Kidney (tissue), 14 donors: ENCODE measurements around the gene NXNL2. TPM values are rescaled to one million over a fixed set of nuclear protein-coding genes. Genes with fewer than 3 reads are reported as not detected.

Experiments used
- DNase-seq, 5 donors: peaks; one replicate each; pipeline ENCODE4 v3.0.0-alpha.2; 2013 to 2020
- FAIRE-seq: peaks from 2 replicates; lab custom pipeline; 2012; peaks lifted over from hg19 to GRCh38; lab: Jason Lieb, UNC
- H3K27ac ChIP-seq, 2 donors: one replicate each; pipeline ENCODE4 v1.7.0; 2013; ENCODE audit warnings: low read depth in 2 of 2, low read length in 2 of 2, inconsistent platforms in 1 of 2
- H3K27me3 ChIP-seq: one replicate; pipeline ENCODE4 v1.7.1; 2013; ENCODE audit warnings: low read length, inconsistent platforms; ENCODE audit not compliant: control insufficient read depth, insufficient read depth
- H3K36me3 ChIP-seq, 3 donors: one replicate each; pipeline versions ENCODE4 v1.7.0 to v1.7.1; 2013; ENCODE audit warnings: low read length in 3 of 3, control low read depth in 1 of 3, inconsistent platforms in 1 of 3; ENCODE audit not compliant: insufficient read depth in 3 of 3, control insufficient read depth in 2 of 3
- H3K4me1 ChIP-seq, 3 donors: one replicate each; pipeline versions ENCODE4 v1.7.0 to v1.7.1; 2013; ENCODE audit warnings: low read length in 3 of 3, inconsistent platforms in 1 of 3, low read depth in 1 of 3; ENCODE audit not compliant: control insufficient read depth in 2 of 3, insufficient read depth in 2 of 3
- H3K4me3 ChIP-seq, 3 donors: one replicate each; pipeline versions ENCODE4 v1.7.0 to v1.8.1; 2013; ENCODE audit warnings: low read length in 3 of 3, control low read depth in 1 of 3, inconsistent platforms in 1 of 3
- H3K9ac ChIP-seq, 3 donors: one replicate each; pipeline versions ENCODE4 v1.7.0 to v1.7.1; 2013; ENCODE audit warnings: low read length in 3 of 3, control low read depth in 1 of 3, inconsistent platforms in 1 of 3
- H3K9me3 ChIP-seq, 3 donors: one replicate each; pipeline versions ENCODE4 v1.7.0 to v1.7.1; 2013; ENCODE audit warnings: low read length in 3 of 3, control low read depth in 1 of 3, inconsistent platforms in 1 of 3; ENCODE audit not compliant: control insufficient read depth in 2 of 3, insufficient read depth in 1 of 3
- intact Hi-C: fragments of 100-400 bp; cut with DNase I; formaldehyde crosslinking; loops from one replicate; pipeline ENCODE4 v1.11.1; 2022
- polyA plus RNA-seq: library from polyadenylated mRNA; stranded (reverse); fragments of 350-450 nt; fragmentation: Illumina TruSeq; extraction: RNeasy Lipid Tissue Mini Kit (QIAGEN cat#74804); gene quantifications from one replicate; pipeline ENCODE4 v1.2.3, GENCODE V29; 2014; ENCODE audit warnings: low read depth, low replicate concordance; ENCODE audit not compliant: insufficient read depth
- total RNA-seq: library from RNA; stranded (reverse); fragmentation: NEBNext Ultra II Directional; extraction: Animal tissue kit (Norgen Biotek cat#: 25700); gene quantifications from one replicate; pipeline ENCODE4 v1.2.1, GENCODE V29; 2021
- TF ChIP-seq, protein P1 (sequence below): IDR thresholded peaks from 3 replicates; pipeline ENCODE4 v1.5.1; 2012; ENCODE audit warnings: mild to moderate bottlenecking, moderate library complexity, borderline replicate concordance; ENCODE audit not compliant: insufficient read depth; ENCODE audit errors: extremely low read depth
- donor health status: control.
- donor health status: control.
- donor health status: control.
- donor health status: control.
- donor health status: control.
- donor health status: DM: yes; HTN: yes; CAD: no.
- donor health status: Normal renal cell carcinoma (clear cell type).

NXNL2 gene
- total and polyA plus RNA-seq, 2 donors from 2014 or later, result 3.6 to 4.9 TPM

DNA sequence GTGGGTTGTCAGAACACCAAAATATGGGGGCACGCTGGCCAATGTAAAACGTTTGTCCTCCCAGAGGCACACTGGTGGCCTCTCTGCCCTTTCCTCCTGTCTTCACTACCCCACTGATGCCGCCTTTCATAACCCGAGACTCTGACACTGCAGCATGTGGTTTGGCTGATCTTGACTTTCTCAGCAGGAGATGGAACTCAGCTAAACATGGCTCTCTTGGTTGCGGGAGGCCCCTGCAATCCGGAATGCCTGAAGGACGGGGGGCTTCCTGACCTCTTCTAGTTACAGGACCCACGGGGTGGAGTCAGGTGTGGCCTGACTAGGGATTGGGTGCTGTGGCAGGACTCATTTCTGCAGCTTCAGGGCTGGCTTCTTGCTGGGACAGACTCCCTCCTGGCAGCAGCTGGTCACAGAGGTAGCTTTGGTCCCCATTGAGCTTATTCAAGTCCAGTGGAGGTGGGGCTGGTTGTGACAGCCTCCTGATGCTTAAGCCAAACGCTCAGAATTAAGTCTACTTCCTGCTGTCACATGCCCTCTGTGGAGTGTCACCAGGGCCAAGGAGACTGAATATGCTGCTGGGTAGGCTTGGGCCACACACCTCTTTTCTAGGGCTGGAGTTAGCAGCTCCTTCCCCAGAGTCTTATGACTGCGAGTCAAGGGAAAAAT lies 44.2 kb downstream of the NXNL2 start:
- DNase-seq (no peak), FAIRE-seq (no peak)
- H3K36me3 ChIP-seq, result no peaks in the 10 kb centered on the region
- H3K4me3 ChIP-seq, result no peak overlapping the region
- H3K9ac ChIP-seq, result no peak overlapping the region
- intact Hi-C loops, result loop anchor here (10.0 kb wide), 1 partner anchor 474 kb away; no protein-coding TSS in a partner anchor
- H3K27me3 ChIP-seq, result no peaks in the 10 kb centered on the region
- TF ChIP-seq, protein P1, sequence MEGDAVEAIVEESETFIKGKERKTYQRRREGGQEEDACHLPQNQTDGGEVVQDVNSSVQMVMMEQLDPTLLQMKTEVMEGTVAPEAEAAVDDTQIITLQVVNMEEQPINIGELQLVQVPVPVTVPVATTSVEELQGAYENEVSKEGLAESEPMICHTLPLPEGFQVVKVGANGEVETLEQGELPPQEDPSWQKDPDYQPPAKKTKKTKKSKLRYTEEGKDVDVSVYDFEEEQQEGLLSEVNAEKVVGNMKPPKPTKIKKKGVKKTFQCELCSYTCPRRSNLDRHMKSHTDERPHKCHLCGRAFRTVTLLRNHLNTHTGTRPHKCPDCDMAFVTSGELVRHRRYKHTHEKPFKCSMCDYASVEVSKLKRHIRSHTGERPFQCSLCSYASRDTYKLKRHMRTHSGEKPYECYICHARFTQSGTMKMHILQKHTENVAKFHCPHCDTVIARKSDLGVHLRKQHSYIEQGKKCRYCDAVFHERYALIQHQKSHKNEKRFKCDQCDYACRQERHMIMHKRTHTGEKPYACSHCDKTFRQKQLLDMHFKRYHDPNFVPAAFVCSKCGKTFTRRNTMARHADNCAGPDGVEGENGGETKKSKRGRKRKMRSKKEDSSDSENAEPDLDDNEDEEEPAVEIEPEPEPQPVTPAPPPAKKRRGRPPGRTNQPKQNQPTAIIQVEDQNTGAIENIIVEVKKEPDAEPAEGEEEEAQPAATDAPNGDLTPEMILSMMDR, result no peak
- H3K27ac ChIP-seq, result no peak overlapping the region
- H3K9me3 ChIP-seq, result no peaks in the 10 kb centered on the region
- no peaks in the 10 kb centered on the region for H3K4me1 ChIP-seq

DNA sequence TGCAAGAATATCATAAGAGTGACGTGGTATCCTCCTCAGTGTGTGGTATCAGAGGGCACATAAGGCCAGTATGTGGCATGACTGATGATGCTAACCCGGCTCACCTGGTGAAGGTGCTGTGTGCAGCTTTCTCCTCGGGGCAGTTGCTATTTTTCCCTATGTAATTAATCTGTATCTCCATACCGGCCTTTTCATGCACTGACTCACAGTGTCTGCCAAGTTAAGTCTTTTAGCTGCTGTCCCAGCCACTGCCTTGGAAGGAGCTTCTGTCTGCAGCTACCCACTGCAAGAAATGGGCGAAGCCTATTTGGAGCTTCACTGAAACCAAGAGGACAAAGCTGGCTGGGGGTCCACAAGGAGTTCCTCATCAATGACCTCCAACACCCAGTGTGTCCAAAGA lies 46.0 kb downstream of the NXNL2 start:
- Histone ChIP-seq H3K4me1 (no peaks in the 10 kb centered on the region), H3K27me3 (no peaks in the 10 kb centered on the region), H3K4me3 (no peak overlapping the region), H3K27ac (no peak overlapping the region), H3K36me3 (no peaks in the 10 kb centered on the region), H3K9ac (no peak overlapping the region), H3K9me3 (no peaks in the 10 kb centered on the region)
- TF ChIP-seq, protein P1, result no peak
- DNase-seq (no peak), FAIRE-seq (no peak)
- intact Hi-C loops, result no loop called here

DNA sequence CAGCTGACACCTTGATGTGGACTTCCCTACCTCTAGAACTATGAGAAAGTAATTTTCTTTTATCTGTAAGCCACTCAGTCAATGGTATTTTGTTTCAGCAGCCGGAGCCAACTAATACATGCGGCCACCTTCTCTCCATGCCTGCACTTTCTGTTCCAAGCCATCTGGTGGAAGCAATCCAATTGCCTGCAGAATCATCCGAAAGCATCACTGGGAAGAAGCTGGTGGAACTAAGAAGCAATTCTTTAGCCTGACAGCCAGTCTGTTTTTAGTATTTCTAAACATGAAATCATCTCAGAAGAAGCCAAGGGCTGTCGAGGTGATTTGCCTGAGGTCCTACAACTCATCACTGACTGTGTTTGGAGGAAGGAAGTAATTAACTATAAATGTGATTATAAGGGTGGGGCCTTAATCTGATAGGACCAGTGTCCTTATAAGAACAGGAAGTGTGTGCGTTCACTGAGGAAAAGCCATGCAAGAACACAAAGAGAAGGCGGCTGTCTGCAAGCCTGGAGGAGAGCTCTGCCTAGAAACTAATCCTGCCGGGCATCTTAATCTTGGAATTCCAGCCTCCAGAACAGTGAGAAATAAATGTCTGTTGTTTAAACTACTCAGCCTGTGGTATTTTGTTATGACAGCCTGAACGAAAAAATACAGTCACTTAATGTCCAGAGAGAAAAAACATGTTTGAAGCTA lies 49.1 kb downstream of the NXNL2 start:
- intact Hi-C loops, result no loop called here

More for the DNA sequence above, 49.1 kb downstream of the NXNL2 start:
- FAIRE-seq, result no peak
- no peak overlapping the region for H3K27ac ChIP-seq
- no peaks in the 10 kb centered on the region for H3K36me3 ChIP-seq
- H3K9ac ChIP-seq, result no peak overlapping the region
- H3K4me3 ChIP-seq, result no peak overlapping the region
- no peak for DNase-seq
- TF ChIP-seq, protein P1, result no peak
- H3K4me1 ChIP-seq, result no peaks in the 10 kb centered on the region
- no peaks in the 10 kb centered on the region for H3K9me3 ChIP-seq
- no peaks in the 10 kb centered on the region for H3K27me3 ChIP-seq
